Lower leg skin (tissue), 4 donors: Measurements from ENCODE around the gene UTS2R. TPM values are rescaled to one million over a fixed set of nuclear protein-coding genes. Genes with fewer than 3 reads are reported as not detected.

ENCODE experiments used
- DNase-seq, 2 donors: peaks; one replicate each; pipeline ENCODE4 v3.0.0-alpha.2; 2019; ENCODE audit warnings: low spot score in 2 of 2
- H3K4me3 ChIP-seq: fragments of 200-600 bp; sonication (generic); 2 replicates; pipeline ENCODE4 v1.5.1; 2017; ENCODE audit warnings: mild to moderate bottlenecking, low read depth; ENCODE audit not compliant: poor library complexity, severe bottlenecking
- POLR2A ChIP-seq, 2 donors: fragments of 450-650 bp; IDR thresholded peaks; one replicate each; pipeline ENCODE4 v1.6.1; 2016 to 2017; ENCODE audit warnings: antibody characterized with exemption in 2 of 2, mild to moderate bottlenecking in 1 of 2, moderate library complexity in 1 of 2
- WGBS, 2 donors: methylation state at CpG; one replicate each; pipeline ENCODE4 v1.1.5; 2018; 5-methylcytosine and 5-hydroxymethylcytosine counted together
- intact Hi-C: fragments of 100-400 bp; cut with DNase I; formaldehyde crosslinking; loops from one replicate; pipeline ENCODE4 v1.15.0; 2023; ENCODE audit warnings: low total_unique reads
- total RNA-seq, 4 donors: library from RNA; depleted of rRNA; stranded (reverse); fragments of >200 nt; gene quantifications; one replicate each; pipeline ENCODE4 v1.1.0, GENCODE V29; 2016
- TF ChIP-seq, protein P1 (sequence below), 3 donors: fragments of 450-650 bp; IDR thresholded peaks; one replicate each; pipeline ENCODE4 v1.5.1; 2016; ENCODE audit warnings: antibody characterized with exemption in 3 of 3, mild to moderate bottlenecking in 3 of 3, moderate library complexity in 2 of 3

UTS2R gene
- total RNA-seq, 4 donors from 2014 or later: not detected

DNA sequence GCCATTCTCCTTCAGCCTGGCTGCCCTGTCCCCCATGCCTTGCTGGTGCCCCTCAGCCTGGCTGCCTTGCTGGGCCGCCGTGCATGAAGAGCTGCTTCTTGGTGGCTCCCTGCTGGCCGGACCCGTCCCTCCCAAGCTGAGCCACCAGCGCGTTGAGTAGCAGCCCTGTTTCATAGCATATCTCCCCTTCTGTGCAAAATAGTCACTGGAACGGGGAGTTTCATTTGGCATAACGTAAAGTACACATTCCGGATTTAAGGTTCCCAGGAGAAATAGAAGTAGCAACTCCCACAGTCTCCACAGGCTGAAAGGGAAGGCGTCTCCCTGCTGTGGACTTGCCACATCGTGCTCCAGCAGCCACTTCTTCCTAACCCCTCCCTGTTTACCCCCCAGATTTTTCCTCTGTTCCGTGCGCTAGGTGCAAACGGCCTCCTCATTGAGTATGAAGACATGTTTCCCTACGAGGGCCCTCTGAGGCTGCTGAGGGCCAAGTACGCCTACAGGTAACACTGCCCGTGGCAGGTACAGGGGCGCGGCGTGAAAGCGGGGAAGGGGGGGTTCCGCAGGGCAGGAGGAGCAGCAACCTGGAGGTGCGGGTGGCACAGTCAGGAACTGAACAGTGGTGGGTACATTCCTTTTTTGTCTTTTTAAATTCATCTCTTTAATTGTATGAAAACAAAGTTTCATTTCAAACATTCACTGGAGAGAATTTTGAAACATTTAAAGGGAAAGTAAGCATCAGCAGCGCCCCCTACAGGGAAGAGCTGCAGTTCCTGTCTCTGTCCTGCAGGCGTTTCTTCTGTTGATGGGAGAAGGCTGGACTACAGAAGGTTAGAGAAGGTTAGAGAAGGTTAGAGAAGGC, 52.7 kb downstream of the UTS2R start:
- DNase-seq: no peak
- WGBS, 2 donors: 66 to 70% methylated on average over 25 of the region's 25 CpGs
- no peak overlapping the region for H3K4me3 ChIP-seq
- TF ChIP-seq POLR2A (IDR thresholded peaks at IDR 0.05): no peak
- TF ChIP-seq, protein P1, sequence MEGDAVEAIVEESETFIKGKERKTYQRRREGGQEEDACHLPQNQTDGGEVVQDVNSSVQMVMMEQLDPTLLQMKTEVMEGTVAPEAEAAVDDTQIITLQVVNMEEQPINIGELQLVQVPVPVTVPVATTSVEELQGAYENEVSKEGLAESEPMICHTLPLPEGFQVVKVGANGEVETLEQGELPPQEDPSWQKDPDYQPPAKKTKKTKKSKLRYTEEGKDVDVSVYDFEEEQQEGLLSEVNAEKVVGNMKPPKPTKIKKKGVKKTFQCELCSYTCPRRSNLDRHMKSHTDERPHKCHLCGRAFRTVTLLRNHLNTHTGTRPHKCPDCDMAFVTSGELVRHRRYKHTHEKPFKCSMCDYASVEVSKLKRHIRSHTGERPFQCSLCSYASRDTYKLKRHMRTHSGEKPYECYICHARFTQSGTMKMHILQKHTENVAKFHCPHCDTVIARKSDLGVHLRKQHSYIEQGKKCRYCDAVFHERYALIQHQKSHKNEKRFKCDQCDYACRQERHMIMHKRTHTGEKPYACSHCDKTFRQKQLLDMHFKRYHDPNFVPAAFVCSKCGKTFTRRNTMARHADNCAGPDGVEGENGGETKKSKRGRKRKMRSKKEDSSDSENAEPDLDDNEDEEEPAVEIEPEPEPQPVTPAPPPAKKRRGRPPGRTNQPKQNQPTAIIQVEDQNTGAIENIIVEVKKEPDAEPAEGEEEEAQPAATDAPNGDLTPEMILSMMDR (IDR thresholded peaks at IDR 0.05): no peak
- intact Hi-C loops: no loop called here

DNA sequence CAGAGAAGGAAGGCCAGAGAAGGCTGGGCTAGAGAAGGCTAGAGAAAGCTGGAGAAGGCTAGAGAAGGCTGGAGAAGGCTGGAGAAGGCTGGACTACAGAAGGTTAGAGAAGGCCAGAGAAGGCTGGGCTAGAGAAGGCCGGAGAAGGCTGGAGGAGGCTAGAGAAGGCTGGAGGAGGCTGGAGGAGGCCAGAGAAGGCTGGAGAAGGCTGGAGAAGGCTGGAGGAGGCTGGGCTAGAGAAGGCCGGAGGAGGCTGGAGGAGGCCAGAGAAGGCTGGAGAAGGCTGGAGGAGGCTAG, 53.2 kb downstream of the UTS2R start:
- WGBS, 2 donors: 83 to 88% methylated on average over 2 of the region's 2 CpGs
- TF ChIP-seq POLR2A (IDR thresholded peaks at IDR 0.05): no peak
- TF ChIP-seq, protein P1 (IDR thresholded peaks at IDR 0.05): no peak
- no peak for DNase-seq
- intact Hi-C loops: no loop called here
- no peak overlapping the region for H3K4me3 ChIP-seq

Other genes with a start within 250 kb of the UTS2R start
- gene CCDC57, start 158.9 kb upstream of the UTS2R start, total RNA-seq: 10 to 100 TPM; 16.0 to 33.5 (median 31.5) TPM
- 10 to 100 TPM; 10.0 to 18.5 (median 15.2) TPM for gene SLC16A3, start 142.7 kb upstream of the UTS2R start, total RNA-seq
- 10 to 100 TPM; 46.0 to 88.4 (median 56.4) TPM for gene CSNK1D, start 98.1 kb upstream of the UTS2R start, total RNA-seq
- under 1 TPM in 2 of 4 donors, not detected in 2; 0.45 to 0.99 TPM for gene CD7, start 54.2 kb upstream of the UTS2R start, total RNA-seq
- gene SECTM1, start 38.0 kb upstream of the UTS2R start, total RNA-seq: 10 to 100 TPM; 12.4 to 16.3 (median 14.5) TPM
- gene TEX19, start 12.5 kb upstream of the UTS2R start, total RNA-seq: not detected
- gene HEXD, start 46.6 kb downstream of the UTS2R start, total RNA-seq: 10 to 100 TPM; 30.0 to 47.1 (median 39.3) TPM
- 10 to 100 TPM; 13.0 to 28.7 (median 23.2) TPM for gene OGFOD3, start 46.8 kb downstream of the UTS2R start, total RNA-seq
- gene CYBC1, start 79.0 kb downstream of the UTS2R start, total RNA-seq: 10 to 100 TPM; 32.4 to 48.8 (median 43.5) TPM
- gene NARF, start 87.0 kb downstream of the UTS2R start, total RNA-seq: 10 to 100 TPM; 39.9 to 59.2 (median 44.3) TPM
- 10 to 100 TPM; 40.4 to 76.7 (median 52.4) TPM for gene FOXK2, start 148.0 kb downstream of the UTS2R start, total RNA-seq